Progenitor cell of endocrine pancreas (in vitro differentiated cells): Measurements from ENCODE around the gene DNM3. TPM values are rescaled to one million over a fixed set of nuclear protein-coding genes. Genes with fewer than 3 reads are reported as not detected.

ENCODE experiments used
- DNase-seq: peaks from one replicate; pipeline ENCODE4 v3.0.0; 2021; ENCODE audit warnings: low spot score; ENCODE audit not compliant: unreplicated experiment
- H3K27ac Mint-ChIP-seq: 2 replicates; pipeline ENCODE4 v1.8.0; 2021; ENCODE audit warnings: mild to moderate bottlenecking, moderate library complexity, mixed read lengths
- H3K27me3 Mint-ChIP-seq: 2 replicates; pipeline ENCODE4 v1.8.0; 2021; ENCODE audit warnings: mixed read lengths
- H3K36me3 Mint-ChIP-seq: 2 replicates; pipeline ENCODE4 v1.8.0; 2022; ENCODE audit warnings: mixed read lengths; ENCODE audit not compliant: insufficient read depth
- H3K4me1 Mint-ChIP-seq: 2 replicates; pipeline ENCODE4 v1.8.0; 2021; ENCODE audit warnings: low read depth, mixed read lengths
- H3K4me3 Mint-ChIP-seq: 2 replicates; pipeline ENCODE4 v1.8.0; 2021; ENCODE audit warnings: low read depth, mild to moderate bottlenecking, moderate library complexity, mixed read lengths
- H3K9me3 Mint-ChIP-seq: 2 replicates; pipeline ENCODE4 v1.8.0; 2021; ENCODE audit warnings: low read depth, mixed read lengths
- CTCF ChIP-seq: fragments of 200-600 bp; sonication (generic); IDR thresholded peaks from one replicate; pipeline ENCODE4 v1.5.0; 2021; ENCODE audit warnings: antibody characterized with exemption, mild to moderate bottlenecking; ENCODE audit not compliant: unreplicated experiment
- total RNA-seq: library from RNA; stranded (reverse); gene quantifications from 2 replicates; pipeline ENCODE4 v1.2.1, GENCODE V29; 2021

The DNM3 gene
- total RNA-seq, 1 donor from 2014 or later = 0.48 TPM

GRCh38 chr1:172378109-172378760 is 536.9 kb downstream of the DNM3 start:
- DNase-seq = no peak
- Mint-ChIP-seq H3K36me3 (no peaks in the 10 kb centered on the region), H3K4me3 (no peak overlapping the region), H3K4me1 (peaks cover 22% of the 10 kb centered on the region), H3K27ac (no peak overlapping the region), H3K27me3 (no peaks in the 10 kb centered on the region), H3K9me3 (peaks cover 6% of the 10 kb centered on the region)
- TF ChIP-seq CTCF = no peak

- H3K36me3 Mint-ChIP-seq = no peaks in the 10 kb centered on the region
- no peaks in the 10 kb centered on the region for H3K27me3 Mint-ChIP-seq
- H3K27ac Mint-ChIP-seq = peak overlapping the region; percentile 76
- H3K4me3 Mint-ChIP-seq = no peak overlapping the region
- DNase-seq = no peak
- peaks cover 21% of the 10 kb centered on the region for H3K4me1 Mint-ChIP-seq
- no peak for TF ChIP-seq CTCF
- peaks cover 6% of the 10 kb centered on the region for H3K9me3 Mint-ChIP-seq
Observed at GRCh38 chr1:172380441-172381244, 539.3 kb downstream of the DNM3 start.

- no peaks in the 10 kb centered on the region for H3K27me3 Mint-ChIP-seq
- peaks cover 21% of the 10 kb centered on the region for H3K4me1 Mint-ChIP-seq
- peak overlapping the region; percentile 16 for H3K27ac Mint-ChIP-seq
- H3K9me3 Mint-ChIP-seq = peaks cover 6% of the 10 kb centered on the region
- H3K36me3 Mint-ChIP-seq = no peaks in the 10 kb centered on the region
- no peak for DNase-seq
- no peak for TF ChIP-seq CTCF
- no peak overlapping the region for H3K4me3 Mint-ChIP-seq
Observed at GRCh38 chr1:172381946-172382345, 540.6 kb downstream of the DNM3 start.

- DNase-seq = no peak
- no peak overlapping the region for H3K27ac Mint-ChIP-seq
- no peak overlapping the region for H3K4me3 Mint-ChIP-seq
- TF ChIP-seq CTCF = no peak
- H3K4me1 Mint-ChIP-seq = peaks cover 21% of the 10 kb centered on the region
- H3K36me3 Mint-ChIP-seq = peaks cover 2% of the 10 kb centered on the region
- peaks cover 6% of the 10 kb centered on the region for H3K9me3 Mint-ChIP-seq
- no peaks in the 10 kb centered on the region for H3K27me3 Mint-ChIP-seq
Observed at GRCh38 chr1:172382406-172382805, 541.1 kb downstream of the DNM3 start.

- no peak overlapping the region for H3K27ac Mint-ChIP-seq
- no peaks in the 10 kb centered on the region for H3K27me3 Mint-ChIP-seq
- H3K4me3 Mint-ChIP-seq = no peak overlapping the region
- H3K4me1 Mint-ChIP-seq = peaks cover 21% of the 10 kb centered on the region
- H3K9me3 Mint-ChIP-seq = peaks cover 6% of the 10 kb centered on the region
- no peak for TF ChIP-seq CTCF
- peaks cover 2% of the 10 kb centered on the region for H3K36me3 Mint-ChIP-seq
- DNase-seq = no peak
Observed at GRCh38 chr1:172382990-172383389, 541.7 kb downstream of the DNM3 start.
